H9 (cell line): ENCODE measurements around the gene HCFC1. TPM values are rescaled to one million over a fixed set of nuclear protein-coding genes. Genes with fewer than 3 reads are reported as not detected.

ENCODE experiments used
- DNase-seq: peaks from one replicate; pipeline ENCODE4 v3.0.0-alpha.2; 2017
- H2AFZ ChIP-seq: one replicate; pipeline ENCODE4 v1.6.1; 2013; ENCODE audit warnings: mild to moderate bottlenecking, low read length, control low read depth, moderate library complexity
- H2AK5ac ChIP-seq: 2 replicates; pipeline ENCODE4 v1.6.1; 2013; ENCODE audit warnings: low read length, control low read depth, mixed read lengths; ENCODE audit not compliant: insufficient read length
- H2BK120ac ChIP-seq: one replicate; pipeline ENCODE4 v1.6.1; 2013; ENCODE audit warnings: low read depth, mild to moderate bottlenecking, low read length, control low read depth, inconsistent platforms; ENCODE audit not compliant: poor library complexity, severe bottlenecking
- H2BK12ac ChIP-seq: 2 replicates; pipeline ENCODE4 v1.6.1; 2013; ENCODE audit warnings: low read length, control low read depth, mixed read lengths, low read depth; ENCODE audit not compliant: insufficient read length
- H2BK15ac ChIP-seq: 2 replicates; pipeline ENCODE4 v1.6.1; 2013; ENCODE audit warnings: low read depth, low read length, control low read depth
- H2BK20ac ChIP-seq: one replicate; pipeline ENCODE4 v1.6.1; 2013; ENCODE audit warnings: low read depth, mild to moderate bottlenecking, low read length, control low read depth, inconsistent platforms; ENCODE audit not compliant: poor library complexity, severe bottlenecking
- H2BK5ac ChIP-seq: 2 replicates; pipeline ENCODE4 v1.6.1; 2013; ENCODE audit warnings: low read length, control low read depth, mixed read lengths; ENCODE audit not compliant: insufficient read length
- H3K14ac ChIP-seq: 2 replicates; pipeline ENCODE4 v1.6.1; 2013; ENCODE audit warnings: low read length, control low read depth; ENCODE audit not compliant: insufficient read depth
- H3K18ac ChIP-seq: 2 replicates; pipeline ENCODE4 v1.6.1; 2013; ENCODE audit warnings: low read depth, mild to moderate bottlenecking, mixed read lengths, low read length, control low read depth; ENCODE audit not compliant: insufficient read length
- H3K23ac ChIP-seq: 2 replicates; pipeline ENCODE4 v1.6.1; 2013; ENCODE audit warnings: low read length, control low read depth, mixed read lengths, low read depth; ENCODE audit not compliant: insufficient read length
- H3K23me2 ChIP-seq: 2 replicates; pipeline ENCODE4 v1.6.1; 2013; ENCODE audit warnings: low read depth, mild to moderate bottlenecking, mixed read lengths, low read length, control low read depth; ENCODE audit not compliant: insufficient read length, poor library complexity, severe bottlenecking
- H3K27ac ChIP-seq: 2 replicates; pipeline ENCODE4 v1.5.1; 2013; ENCODE audit warnings: low read length, control low read depth, mixed read lengths, low read depth; ENCODE audit not compliant: insufficient read length
- H3K27me3 ChIP-seq: 2 replicates; pipeline ENCODE4 v1.6.1; 2013; ENCODE audit warnings: low read length, control low read depth, inconsistent platforms; ENCODE audit not compliant: insufficient read depth
- H3K4ac ChIP-seq: 2 replicates; pipeline ENCODE4 v1.6.1; 2013; ENCODE audit warnings: low read depth, mild to moderate bottlenecking, control low read depth, inconsistent platforms, low read length, moderate library complexity
- H3K4me1 ChIP-seq: 2 replicates; pipeline ENCODE4 v1.6.1; 2013; ENCODE audit warnings: low read length, control low read depth, inconsistent platforms; ENCODE audit not compliant: insufficient read depth
- H3K4me2 ChIP-seq: 2 replicates; pipeline ENCODE4 v1.6.1; 2013; ENCODE audit warnings: low read length, control low read depth, mixed read lengths; ENCODE audit not compliant: insufficient read length, insufficient read depth
- H3K56ac ChIP-seq: 2 replicates; pipeline ENCODE4 v1.6.1; 2013; ENCODE audit warnings: low read depth, mild to moderate bottlenecking, mixed read lengths, low read length, control low read depth; ENCODE audit not compliant: insufficient read length
- H3K79me1 ChIP-seq: 2 replicates; pipeline ENCODE4 v1.6.1; 2013; ENCODE audit warnings: low read depth, mild to moderate bottlenecking, moderate library complexity, low read length, control low read depth, inconsistent platforms; ENCODE audit not compliant: insufficient read depth, poor library complexity, severe bottlenecking
- H3K79me2 ChIP-seq: 2 replicates; pipeline ENCODE4 v1.6.1; 2013; ENCODE audit warnings: low read length, control low read depth, inconsistent platforms; ENCODE audit not compliant: insufficient read depth
- H3K9ac ChIP-seq: 2 replicates; pipeline ENCODE4 v1.6.1; 2013; ENCODE audit warnings: low read length, control low read depth, mixed read lengths; ENCODE audit not compliant: insufficient read length; ENCODE audit errors: extremely low read depth
- H3K9me3 ChIP-seq: one replicate; pipeline ENCODE4 v1.6.1; 2013; ENCODE audit warnings: low read depth, low read length, inconsistent platforms; ENCODE audit not compliant: control insufficient read depth
- H3T11ph ChIP-seq: one replicate; pipeline ENCODE4 v1.6.1; 2013; ENCODE audit warnings: mild to moderate bottlenecking, low read length, control low read depth, inconsistent platforms
- H4K20me1 ChIP-seq: one replicate; pipeline ENCODE4 v1.6.1; 2013; ENCODE audit not compliant: control insufficient read depth, insufficient read length, insufficient read depth
- H4K5ac ChIP-seq: 2 replicates; pipeline ENCODE4 v1.6.1; 2013; ENCODE audit warnings: low read depth, mild to moderate bottlenecking, mixed read lengths, low read length, control low read depth; ENCODE audit not compliant: insufficient read length
- H4K8ac ChIP-seq: replicated peaks from 2 replicates; pipeline ENCODE4 v1.6.1; 2013; ENCODE audit warnings: low read length, control low read depth, mixed read lengths, low read depth; ENCODE audit not compliant: insufficient read length
- H4K91ac ChIP-seq: 2 replicates; pipeline ENCODE4 v1.6.1; 2013; ENCODE audit warnings: low read depth, mild to moderate bottlenecking, moderate library complexity, mixed read lengths, low read length, control low read depth; ENCODE audit not compliant: insufficient read length
- H3K27ac Mint-ChIP-seq, 3 experiments: 2 replicates in 2 of 3; 3 replicates in 1 of 3; pipeline ENCODE4 v1.8.0; 2020 to 2021; ENCODE audit warnings: mixed read lengths in 3 of 3, mild to moderate bottlenecking in 1 of 3, moderate library complexity in 1 of 3
- H3K27me3 Mint-ChIP-seq: 2 replicates; pipeline ENCODE4 v1.8.0; 2021; ENCODE audit warnings: low read depth, mild to moderate bottlenecking, moderate library complexity, mixed read lengths
- H3K36me3 Mint-ChIP-seq, 3 experiments: 2 replicates in 2 of 3; 3 replicates in 1 of 3; pipeline ENCODE4 v1.8.0; 2020 to 2021; ENCODE audit warnings: low read depth in 3 of 3, mixed read lengths in 3 of 3; ENCODE audit not compliant: insufficient read depth in 1 of 3
- H3K4me1 Mint-ChIP-seq, 2 experiments: 2 replicates each; pipeline ENCODE4 v1.8.0; 2020; ENCODE audit warnings: mixed read lengths in 2 of 2
- H3K4me3 Mint-ChIP-seq, 2 experiments: 2 replicates in 1 of 2; 3 replicates in 1 of 2; pipeline ENCODE4 v1.8.0; 2020 to 2021; ENCODE audit warnings: mild to moderate bottlenecking in 2 of 2, mixed read lengths in 2 of 2, moderate library complexity in 1 of 2
- H3K9me3 Mint-ChIP-seq, 2 experiments: 2 replicates in 1 of 2; 3 replicates in 1 of 2; pipeline ENCODE4 v1.8.0; 2020; ENCODE audit warnings: mild to moderate bottlenecking in 2 of 2, mixed read lengths in 2 of 2, moderate library complexity in 1 of 2
- WGBS: extraction: QIAGEN DNeasy Blood & Tissue Kit; methylation state at CpG from one replicate; pipeline ENCODE4 v1.1.7; 2013; ENCODE audit warnings: missing lambda C conversion rate, low lambda C conversion rate, mixed read lengths; ENCODE audit not compliant: insufficient read length; ENCODE audit errors: extremely low coverage; 5-methylcytosine and 5-hydroxymethylcytosine counted together
- total RNA-seq: library from RNA; stranded (reverse); gene quantifications from 2 replicates; pipeline ENCODE4 v1.2.1, GENCODE V29; 2021
- TF ChIP-seq, protein P1 (sequence below): fragments of 200-600 bp; sonication (generic); conservative IDR thresholded peaks from 3 replicates; pipeline ENCODE4 v1.8.0; 2021; ENCODE audit warnings: antibody characterized with exemption, mild to moderate bottlenecking

Gene HCFC1
- total RNA-seq, 1 experiment from 2014 or later = 144 TPM

DNA sequence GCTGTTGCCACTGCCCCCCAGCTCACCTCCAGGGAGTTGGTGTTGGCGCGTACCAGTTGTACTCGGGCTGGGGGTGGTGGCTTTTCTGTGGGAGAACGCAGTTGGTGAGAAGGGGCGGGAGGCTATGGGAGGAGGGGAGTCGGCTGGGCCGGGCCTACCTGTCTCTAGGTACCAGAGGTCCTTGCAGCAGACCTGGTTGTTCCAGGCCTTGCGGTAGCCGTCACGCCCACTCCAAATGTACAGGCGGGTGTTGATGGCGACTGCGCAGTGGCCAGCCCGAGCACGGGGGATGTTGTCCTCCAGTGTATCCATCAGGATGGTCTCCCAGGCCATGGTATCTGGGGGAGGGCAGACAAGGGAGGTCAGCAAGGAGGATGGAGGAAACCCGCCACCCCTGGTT is 11.5 kb downstream of the HCFC1 start:
- H3K9me3 ChIP-seq = peaks cover 5% of the 10 kb centered on the region
- no peak overlapping the region for H3K4ac ChIP-seq
- no peaks in the 10 kb centered on the region for H4K20me1 ChIP-seq
- Mint-ChIP-seq H3K36me3 (peaks cover 77 to 99% (median 98%) of the 10 kb centered on the region in 3 experiments), H3K4me1 (no peaks in the 10 kb centered on the region), H3K9me3 (no peaks in the 10 kb centered on the region; a peak in 1 of 5 replicates), H3K27me3 (peaks cover 1% of the 10 kb centered on the region; the same call in 1 of the 2 replicates), H3K27ac (no peak overlapping the region), H3K4me3 (no peak overlapping the region)
- H3K14ac ChIP-seq = no peak overlapping the region
- no peak overlapping the region for H2BK12ac ChIP-seq
- H4K91ac ChIP-seq = no peak overlapping the region
- H3K56ac ChIP-seq = no peak overlapping the region
- H2AK5ac ChIP-seq = no peak overlapping the region
- no peak overlapping the region for H3K4me2 ChIP-seq
- no peak overlapping the region for H2BK5ac ChIP-seq
- no peak overlapping the region for H3K23ac ChIP-seq
- no peak overlapping the region for H4K8ac ChIP-seq
- no peak overlapping the region for H3K18ac ChIP-seq
- peaks cover 5% of the 10 kb centered on the region for H3K79me1 ChIP-seq
- no peaks in the 10 kb centered on the region for H3K27me3 ChIP-seq
- H3K4me1 ChIP-seq = no peaks in the 10 kb centered on the region
- no peak overlapping the region for H3K27ac ChIP-seq
- H3K79me2 ChIP-seq = peaks cover 4% of the 10 kb centered on the region; the same call in 1 of the 2 replicates
- H3K9ac ChIP-seq = no peak overlapping the region
- H2AFZ ChIP-seq = no peak overlapping the region
- WGBS = no CpG with 5 or more reads among the region's 16 CpGs
- H2BK15ac ChIP-seq = no peak overlapping the region
- DNase-seq = no peak
- H3K23me2 ChIP-seq = no peaks in the 10 kb centered on the region
- H2BK120ac ChIP-seq = no peak overlapping the region
- H3T11ph ChIP-seq = no peak overlapping the region
- TF ChIP-seq, protein P1, sequence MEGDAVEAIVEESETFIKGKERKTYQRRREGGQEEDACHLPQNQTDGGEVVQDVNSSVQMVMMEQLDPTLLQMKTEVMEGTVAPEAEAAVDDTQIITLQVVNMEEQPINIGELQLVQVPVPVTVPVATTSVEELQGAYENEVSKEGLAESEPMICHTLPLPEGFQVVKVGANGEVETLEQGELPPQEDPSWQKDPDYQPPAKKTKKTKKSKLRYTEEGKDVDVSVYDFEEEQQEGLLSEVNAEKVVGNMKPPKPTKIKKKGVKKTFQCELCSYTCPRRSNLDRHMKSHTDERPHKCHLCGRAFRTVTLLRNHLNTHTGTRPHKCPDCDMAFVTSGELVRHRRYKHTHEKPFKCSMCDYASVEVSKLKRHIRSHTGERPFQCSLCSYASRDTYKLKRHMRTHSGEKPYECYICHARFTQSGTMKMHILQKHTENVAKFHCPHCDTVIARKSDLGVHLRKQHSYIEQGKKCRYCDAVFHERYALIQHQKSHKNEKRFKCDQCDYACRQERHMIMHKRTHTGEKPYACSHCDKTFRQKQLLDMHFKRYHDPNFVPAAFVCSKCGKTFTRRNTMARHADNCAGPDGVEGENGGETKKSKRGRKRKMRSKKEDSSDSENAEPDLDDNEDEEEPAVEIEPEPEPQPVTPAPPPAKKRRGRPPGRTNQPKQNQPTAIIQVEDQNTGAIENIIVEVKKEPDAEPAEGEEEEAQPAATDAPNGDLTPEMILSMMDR = no peak
- H2BK20ac ChIP-seq = no peak overlapping the region
- no peak overlapping the region for H4K5ac ChIP-seq
